Vagina (tissue), 2 donors: ENCODE measurements around the gene PCDHGA1. TPM values are rescaled to one million over a fixed set of nuclear protein-coding genes. Genes with fewer than 3 reads are reported as not detected.

Experiments used
- DNase-seq, 2 donors: peaks; one replicate each; pipeline ENCODE4 v3.0.0-alpha.2; 2017; ENCODE audit errors: extremely low spot score in 2 of 2
- H3K27ac ChIP-seq: fragments of 200-600 bp; sonication (generic); one replicate; pipeline ENCODE4 v1.5.1; 2019
- H3K27me3 ChIP-seq: fragments of 200-600 bp; sonication (generic); one replicate; pipeline ENCODE4 v1.5.1; 2019
- H3K36me3 ChIP-seq, 2 donors: fragments of 200-600 bp; sonication (generic); one replicate each; pipeline ENCODE4 v1.5.1; 2017 to 2019
- H3K4me1 ChIP-seq: fragments of 200-600 bp; sonication (generic); one replicate; pipeline ENCODE4 v1.5.1; 2019
- H3K4me3 ChIP-seq, 2 donors: fragments of 200-600 bp; sonication (generic); 1 replicate in 1 of 2; 2 replicates in 1 of 2; pipeline ENCODE4 v1.5.1; 2016 to 2019
- H3K9me3 ChIP-seq: fragments of 200-600 bp; sonication (generic); one replicate; pipeline ENCODE4 v1.5.1; 2019
- POLR2A ChIP-seq, 2 donors: fragments of 450-650 bp; IDR thresholded peaks; one replicate each; pipeline ENCODE4 v1.6.1; 2017; ENCODE audit warnings: antibody characterized with exemption in 2 of 2, mild to moderate bottlenecking in 2 of 2, moderate library complexity in 2 of 2
- POLR2AphosphoS5 ChIP-seq, 2 donors: sonication (generic); formaldehyde crosslinking; IDR thresholded peaks; one replicate each; pipeline ENCODE4 v1.9.0; 2017; ENCODE audit warnings: antibody characterized with exemption in 2 of 2, mild to moderate bottlenecking in 2 of 2, low read depth in 1 of 2; ENCODE audit not compliant: insufficient read depth in 1 of 2
- intact Hi-C: fragments of 100-400 bp; cut with DNase I; formaldehyde crosslinking; loops from one replicate; pipeline ENCODE4 v1.15.1; 2023
- total RNA-seq: library from RNA; depleted of rRNA; stranded (reverse); fragments of >200 nt; gene quantifications from one replicate; pipeline ENCODE4 v1.2.3, GENCODE V29; 2016
- TF ChIP-seq, protein P1 (sequence below), 3 experiments: fragments of 450-650 bp in 2 of 3; fragments of 200-600 bp in 1 of 3; sonication (generic) in 1 of 3; IDR thresholded peaks; one replicate each; pipeline ENCODE4 v1.5.1; 2017 to 2019; ENCODE audit warnings: antibody characterized with exemption in 3 of 3, mild to moderate bottlenecking in 2 of 3, moderate library complexity in 2 of 3

Gene PCDHGA1
- total RNA-seq, 1 donor from 2014 or later: not detected

- TF ChIP-seq, protein P1, sequence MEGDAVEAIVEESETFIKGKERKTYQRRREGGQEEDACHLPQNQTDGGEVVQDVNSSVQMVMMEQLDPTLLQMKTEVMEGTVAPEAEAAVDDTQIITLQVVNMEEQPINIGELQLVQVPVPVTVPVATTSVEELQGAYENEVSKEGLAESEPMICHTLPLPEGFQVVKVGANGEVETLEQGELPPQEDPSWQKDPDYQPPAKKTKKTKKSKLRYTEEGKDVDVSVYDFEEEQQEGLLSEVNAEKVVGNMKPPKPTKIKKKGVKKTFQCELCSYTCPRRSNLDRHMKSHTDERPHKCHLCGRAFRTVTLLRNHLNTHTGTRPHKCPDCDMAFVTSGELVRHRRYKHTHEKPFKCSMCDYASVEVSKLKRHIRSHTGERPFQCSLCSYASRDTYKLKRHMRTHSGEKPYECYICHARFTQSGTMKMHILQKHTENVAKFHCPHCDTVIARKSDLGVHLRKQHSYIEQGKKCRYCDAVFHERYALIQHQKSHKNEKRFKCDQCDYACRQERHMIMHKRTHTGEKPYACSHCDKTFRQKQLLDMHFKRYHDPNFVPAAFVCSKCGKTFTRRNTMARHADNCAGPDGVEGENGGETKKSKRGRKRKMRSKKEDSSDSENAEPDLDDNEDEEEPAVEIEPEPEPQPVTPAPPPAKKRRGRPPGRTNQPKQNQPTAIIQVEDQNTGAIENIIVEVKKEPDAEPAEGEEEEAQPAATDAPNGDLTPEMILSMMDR (IDR thresholded peaks at IDR 0.05): no peak
- no peak for TF ChIP-seq POLR2A (IDR thresholded peaks at IDR 0.05)
- no peak for DNase-seq
- H3K9me3 ChIP-seq: peaks cover 63% of the 10 kb centered on the region
- no peak overlapping the region for H3K27ac ChIP-seq
- H3K27me3 ChIP-seq: no peaks in the 10 kb centered on the region
- intact Hi-C loops: no loop called here
- H3K36me3 ChIP-seq: peaks cover 0 to 13% of the 10 kb centered on the region in 2 donors
- H3K4me1 ChIP-seq: no peaks in the 10 kb centered on the region
- H3K4me3 ChIP-seq: no peak overlapping the region
Measured at GRCh38 chr5:141434006-141434405, 103.7 kb downstream of the PCDHGA1 start.

- TF ChIP-seq POLR2AphosphoS5 (IDR thresholded peaks at IDR 0.05; ENCODE audit: insufficient read depth in 1 of 2, low read depth in 1 of 2): no peak
- no peak for TF ChIP-seq POLR2A (IDR thresholded peaks at IDR 0.05)
- TF ChIP-seq, protein P1 (IDR thresholded peaks at IDR 0.05): no peak
- Histone ChIP-seq H3K27me3 (no peaks in the 10 kb centered on the region), H3K4me3 (no peak overlapping the region), H3K9me3 (peaks cover 59% of the 10 kb centered on the region), H3K36me3 (peaks cover 0 to 13% of the 10 kb centered on the region in 2 donors), H3K4me1 (no peaks in the 10 kb centered on the region), H3K27ac (no peak overlapping the region)
- no peak for DNase-seq
- intact Hi-C loops: no loop called here
Measured at GRCh38 chr5:141437221-141437620, 106.9 kb downstream of the PCDHGA1 start.

DNA sequence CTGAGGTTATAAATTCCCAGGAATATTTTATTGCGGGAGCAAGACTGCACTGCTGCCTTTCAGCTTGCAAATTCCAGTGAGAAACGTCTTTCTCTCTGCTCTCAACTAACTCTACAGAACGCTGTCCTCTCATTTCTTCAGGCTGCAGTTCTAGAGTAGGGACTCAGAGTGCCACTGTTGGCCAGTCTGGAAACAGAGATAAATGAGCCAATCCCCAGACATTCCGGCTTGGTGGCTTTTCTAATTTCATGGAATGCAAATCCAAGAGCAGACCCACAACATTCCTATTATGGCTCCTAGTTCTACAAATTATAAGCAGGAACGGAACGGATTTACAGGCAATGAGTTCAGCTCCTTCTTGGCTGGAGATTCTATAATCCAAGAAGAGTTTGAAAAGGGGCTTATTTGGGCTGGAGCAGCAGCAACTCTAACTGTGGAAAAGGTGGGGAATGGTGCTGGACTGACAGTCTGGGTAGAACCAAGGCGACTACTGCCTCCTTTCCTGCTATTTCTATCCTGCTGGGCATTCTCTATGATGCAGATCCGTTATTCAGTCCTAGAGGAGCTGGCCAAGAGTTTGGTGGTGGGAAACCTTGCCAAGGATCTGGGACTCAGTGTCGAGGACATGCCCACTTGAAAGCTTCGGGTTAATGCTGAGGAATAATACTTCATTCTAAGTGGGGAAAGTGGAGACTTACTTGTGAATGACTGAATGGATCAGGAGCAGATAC, 109.3 kb downstream of the PCDHGA1 start:
- no peaks in the 10 kb centered on the region for H3K27me3 ChIP-seq
- H3K27ac ChIP-seq: no peak overlapping the region
- peaks cover 53% of the 10 kb centered on the region for H3K9me3 ChIP-seq
- intact Hi-C loops: no loop called here
- H3K4me3 ChIP-seq: no peak overlapping the region
- no peak for DNase-seq
- H3K36me3 ChIP-seq: peaks cover 0 to 17% of the 10 kb centered on the region in 2 donors
- TF ChIP-seq POLR2A (IDR thresholded peaks at IDR 0.05): no peak
- TF ChIP-seq, protein P1 (IDR thresholded peaks at IDR 0.05): no peak
- TF ChIP-seq POLR2AphosphoS5 (IDR thresholded peaks at IDR 0.05; ENCODE audit: insufficient read depth in 1 of 2, low read depth in 1 of 2): no peak
- H3K4me1 ChIP-seq: no peaks in the 10 kb centered on the region

DNA sequence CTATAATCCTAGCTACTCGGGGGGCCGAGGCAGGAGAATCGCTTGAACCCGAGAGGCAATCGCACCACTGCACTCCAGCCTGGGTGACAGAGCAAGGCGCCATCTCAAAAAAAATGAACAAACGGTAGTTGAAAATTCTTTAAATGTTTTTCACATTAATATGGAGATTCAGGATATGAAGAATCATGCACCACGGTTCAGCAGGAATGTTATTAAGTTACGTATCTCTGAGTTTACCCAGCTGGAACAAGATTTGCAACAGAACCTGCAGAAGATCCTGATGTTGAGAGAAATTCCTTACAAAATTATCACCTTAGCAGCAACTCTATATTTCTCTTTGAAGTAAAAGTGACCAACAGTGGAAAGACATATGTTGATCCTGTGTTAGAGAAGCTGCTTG, 110.0 kb downstream of the PCDHGA1 start:
- TF ChIP-seq, protein P1 (IDR thresholded peaks at IDR 0.05): no peak
- TF ChIP-seq POLR2A (IDR thresholded peaks at IDR 0.05) (no peak), POLR2AphosphoS5 (IDR thresholded peaks at IDR 0.05; ENCODE audit: insufficient read depth in 1 of 2, low read depth in 1 of 2) (no peak)
- H3K9me3 ChIP-seq: peaks cover 52% of the 10 kb centered on the region
- H3K4me3 ChIP-seq: no peak overlapping the region
- intact Hi-C loops: no loop called here
- H3K27me3 ChIP-seq: no peaks in the 10 kb centered on the region
- H3K27ac ChIP-seq: no peak overlapping the region
- no peak for DNase-seq
- no peaks in the 10 kb centered on the region for H3K4me1 ChIP-seq
- H3K36me3 ChIP-seq: peaks cover 0 to 12% of the 10 kb centered on the region in 2 donors

- no peak for DNase-seq
- Histone ChIP-seq H3K4me3 (no peak overlapping the region), H3K9me3 (peaks cover 42% of the 10 kb centered on the region), H3K27me3 (no peaks in the 10 kb centered on the region), H3K27ac (no peak overlapping the region), H3K36me3 (peaks cover 0 to 11% of the 10 kb centered on the region in 2 donors), H3K4me1 (no peaks in the 10 kb centered on the region)
- TF ChIP-seq, protein P1 (IDR thresholded peaks at IDR 0.05): no peak
- TF ChIP-seq POLR2AphosphoS5 (IDR thresholded peaks at IDR 0.05; ENCODE audit: insufficient read depth in 1 of 2, low read depth in 1 of 2): no peak
- no peak for TF ChIP-seq POLR2A (IDR thresholded peaks at IDR 0.05)
- intact Hi-C loops: no loop called here
Measured at GRCh38 chr5:141441571-141442170, 111.4 kb downstream of the PCDHGA1 start.
